Colonic mucosa (tissue), 4 donors: ENCODE measurements around the gene LEMD2. TPM values are rescaled to one million over a fixed set of nuclear protein-coding genes. Genes with fewer than 3 reads are reported as not detected.

Source experiments
- DNase-seq: peaks from one replicate; pipeline ENCODE4 v3.0.0-alpha.2; 2020
- H3K27ac ChIP-seq: fragments of 200-600 bp; one replicate; pipeline ENCODE4 v1.8.0; 2021
- H3K27me3 ChIP-seq: fragments of 200-600 bp; one replicate; pipeline ENCODE4 v1.8.0; 2021
- H3K36me3 ChIP-seq: fragments of 200-600 bp; one replicate; pipeline ENCODE4 v1.8.0; 2021
- H3K4me1 ChIP-seq: fragments of 200-600 bp; one replicate; pipeline ENCODE4 v1.8.0; 2021; ENCODE audit warnings: mild to moderate bottlenecking
- H3K4me3 ChIP-seq: fragments of 200-600 bp; one replicate; pipeline ENCODE4 v1.8.0; 2021
- H3K9ac ChIP-seq, 2 donors: one replicate each; pipeline ENCODE4 v1.7.0; 2013; ENCODE audit warnings: control low read depth in 2 of 2, low read depth in 2 of 2, low read length in 2 of 2
- H3K9me3 ChIP-seq: fragments of 200-600 bp; one replicate; pipeline ENCODE4 v1.8.0; 2021
- intact Hi-C: fragments of 100-400 bp; cut with DNase I; formaldehyde crosslinking; loops from one replicate; pipeline ENCODE4 v1.14.1; 2022
- total RNA-seq, 2 donors: library from RNA; stranded (reverse); fragmentation: NEBNext Ultra II Directional in 1 of 2; extraction: Animal tissue kit (Norgen Biotek cat#: 25700) in 1 of 2; gene quantifications; one replicate each; pipeline ENCODE4 v1.2.1, GENCODE V29; 2021
- TF ChIP-seq, protein P1 (sequence below): fragments of 200-600 bp; IDR thresholded peaks from one replicate; pipeline ENCODE4 v1.8.0; 2022; ENCODE audit warnings: antibody characterized with exemption, mild to moderate bottlenecking
- donor health status: healthy.
- donor health status: DM: no; HTN: no; CAD: no.
- donor health status: DM: no; HTN: no; CAD: no.

The LEMD2 gene
- total RNA-seq, 2 donors from 2014 or later, result 61.6 to 68.1 TPM

- Histone ChIP-seq H3K9ac (peak overlapping the region; percentile 24 to 54), H3K27ac (peak overlapping the region; percentile 19), H3K36me3 (peaks cover 20% of the 10 kb centered on the region), H3K9me3 (no peaks in the 10 kb centered on the region), H3K4me3 (no peak overlapping the region), H3K4me1 (peaks cover 4% of the 10 kb centered on the region), H3K27me3 (no peaks in the 10 kb centered on the region)
- TF ChIP-seq, protein P1, sequence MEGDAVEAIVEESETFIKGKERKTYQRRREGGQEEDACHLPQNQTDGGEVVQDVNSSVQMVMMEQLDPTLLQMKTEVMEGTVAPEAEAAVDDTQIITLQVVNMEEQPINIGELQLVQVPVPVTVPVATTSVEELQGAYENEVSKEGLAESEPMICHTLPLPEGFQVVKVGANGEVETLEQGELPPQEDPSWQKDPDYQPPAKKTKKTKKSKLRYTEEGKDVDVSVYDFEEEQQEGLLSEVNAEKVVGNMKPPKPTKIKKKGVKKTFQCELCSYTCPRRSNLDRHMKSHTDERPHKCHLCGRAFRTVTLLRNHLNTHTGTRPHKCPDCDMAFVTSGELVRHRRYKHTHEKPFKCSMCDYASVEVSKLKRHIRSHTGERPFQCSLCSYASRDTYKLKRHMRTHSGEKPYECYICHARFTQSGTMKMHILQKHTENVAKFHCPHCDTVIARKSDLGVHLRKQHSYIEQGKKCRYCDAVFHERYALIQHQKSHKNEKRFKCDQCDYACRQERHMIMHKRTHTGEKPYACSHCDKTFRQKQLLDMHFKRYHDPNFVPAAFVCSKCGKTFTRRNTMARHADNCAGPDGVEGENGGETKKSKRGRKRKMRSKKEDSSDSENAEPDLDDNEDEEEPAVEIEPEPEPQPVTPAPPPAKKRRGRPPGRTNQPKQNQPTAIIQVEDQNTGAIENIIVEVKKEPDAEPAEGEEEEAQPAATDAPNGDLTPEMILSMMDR, result peak; percentile 98
- peak; percentile 56 for DNase-seq
- intact Hi-C loops, result loop anchor here (2.0 kb wide), 1 partner anchor 255 kb away; no protein-coding TSS in a partner anchor
Measured at GRCh38 chr6:33771146-33772081, 17.5 kb downstream of the LEMD2 start.

DNA sequence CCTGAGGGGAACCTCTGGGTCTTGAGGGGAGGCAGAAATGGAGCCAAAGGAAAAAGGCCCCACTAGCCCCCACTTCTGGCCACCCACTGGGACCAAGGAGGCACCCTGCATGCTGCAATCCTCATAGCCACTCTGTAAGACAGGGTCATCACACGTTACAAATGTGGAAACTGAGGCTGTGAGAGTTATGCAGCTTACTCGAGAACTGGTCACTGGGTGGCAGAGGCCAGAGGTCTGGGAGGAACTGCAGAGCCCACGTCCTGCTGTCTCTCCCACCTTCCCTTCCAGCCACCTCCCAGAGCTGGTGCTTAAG, 18.1 kb downstream of the LEMD2 start:
- H3K4me1 ChIP-seq, result peaks cover 4% of the 10 kb centered on the region
- no peaks in the 10 kb centered on the region for H3K9me3 ChIP-seq
- no peak for DNase-seq
- H3K27me3 ChIP-seq, result no peaks in the 10 kb centered on the region
- H3K36me3 ChIP-seq, result peaks cover 13% of the 10 kb centered on the region
- TF ChIP-seq, protein P1, result no peak
- peak overlapping the region; percentile 7 for H3K27ac ChIP-seq
- intact Hi-C loops, result loop anchor here (2.0 kb wide), 1 partner anchor 256 kb away; no protein-coding TSS in a partner anchor
- H3K4me3 ChIP-seq, result no peak overlapping the region
- H3K9ac ChIP-seq, result peak overlapping the region in 1 of 2 donors; percentile 24

DNA sequence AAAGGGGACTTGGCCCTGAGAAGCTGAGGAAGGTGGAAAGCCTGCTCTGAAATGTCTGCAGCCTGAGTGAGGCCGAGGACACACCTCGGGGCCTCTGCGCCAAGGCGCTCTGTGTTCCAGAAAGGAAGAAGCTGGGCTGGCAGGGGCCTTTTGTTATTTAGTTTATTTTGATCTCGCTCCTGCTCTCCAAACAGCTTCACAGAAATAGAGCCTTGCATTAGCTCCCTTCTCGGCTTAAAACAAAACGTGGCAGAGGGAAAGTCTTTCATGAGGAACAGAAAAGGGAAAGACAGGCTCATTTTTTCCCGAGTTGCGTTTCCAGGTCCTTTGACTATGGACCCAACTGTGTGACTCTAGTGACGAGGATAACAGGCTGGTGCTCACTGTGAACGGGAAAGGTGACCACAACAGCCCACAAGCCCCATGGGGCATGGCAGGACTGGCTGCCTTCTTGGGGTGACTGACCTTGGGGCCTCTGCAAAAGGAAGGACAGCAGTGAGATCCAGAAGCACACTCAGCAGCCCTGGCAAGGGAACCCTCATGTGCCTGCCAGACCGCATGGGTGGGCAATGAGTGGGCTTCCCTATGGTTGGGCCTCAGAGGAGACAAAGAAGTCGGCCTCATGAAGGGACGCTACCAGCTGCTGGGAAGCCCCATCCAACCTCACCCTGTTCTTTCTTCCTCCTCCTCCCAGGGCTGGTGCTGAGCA, 18.7 kb downstream of the LEMD2 start:
- intact Hi-C loops, result loop anchor here (2.0 kb wide), 1 partner anchor 257 kb away; no protein-coding TSS in a partner anchor
- H3K9ac ChIP-seq, result peak overlapping the region in 1 of 2 donors; percentile 24
- TF ChIP-seq, protein P1, result no peak
- H3K27ac ChIP-seq, result no peak overlapping the region
- peaks cover 13% of the 10 kb centered on the region for H3K36me3 ChIP-seq
- H3K27me3 ChIP-seq, result no peaks in the 10 kb centered on the region
- no peak for DNase-seq
- H3K4me1 ChIP-seq, result peaks cover 4% of the 10 kb centered on the region
- H3K4me3 ChIP-seq, result no peak overlapping the region
- no peaks in the 10 kb centered on the region for H3K9me3 ChIP-seq

DNA sequence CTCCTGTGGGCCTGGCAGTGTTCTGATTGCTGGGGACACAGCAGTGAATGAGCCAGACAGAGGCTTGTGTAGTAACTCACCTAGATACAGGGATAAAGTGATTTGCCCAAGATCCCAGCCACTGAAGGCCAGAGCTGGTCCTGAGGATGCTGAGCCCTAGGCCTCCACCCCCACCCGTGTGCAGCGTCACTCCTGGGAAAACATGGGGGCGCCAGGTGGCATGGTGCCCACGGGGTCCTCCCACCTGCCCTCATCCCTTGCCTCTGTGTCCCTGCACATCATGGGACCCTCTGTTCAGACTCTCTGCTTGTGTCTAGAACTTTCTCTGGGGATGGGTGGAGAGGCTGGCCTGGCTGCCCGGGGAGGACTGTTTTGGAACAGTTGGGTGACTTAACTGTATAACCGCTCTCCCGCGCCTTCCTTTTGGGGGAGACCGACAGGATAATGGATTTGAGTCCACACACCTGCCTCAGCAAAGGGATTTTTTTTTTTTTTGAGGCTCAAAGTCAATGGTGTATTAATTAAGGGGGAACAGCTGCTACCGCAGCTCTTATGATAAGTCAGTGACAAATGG, 19.6 kb downstream of the LEMD2 start:
- intact Hi-C loops, result loop anchor here (5.0 kb wide), 1 partner anchor 383 kb away; no protein-coding TSS in a partner anchor
- Histone ChIP-seq H3K4me1 (peaks cover 4% of the 10 kb centered on the region), H3K9ac (no peak overlapping the region), H3K9me3 (no peaks in the 10 kb centered on the region), H3K27me3 (no peaks in the 10 kb centered on the region), H3K4me3 (no peak overlapping the region), H3K36me3 (peaks cover 5% of the 10 kb centered on the region), H3K27ac (no peak overlapping the region)
- TF ChIP-seq, protein P1, result no peak
- no peak for DNase-seq

GRCh38 chr6:33768644-33769120, 20.2 kb downstream of the LEMD2 start:
- H3K27me3 ChIP-seq, result no peaks in the 10 kb centered on the region
- no peak overlapping the region for H3K27ac ChIP-seq
- peaks cover 4% of the 10 kb centered on the region for H3K4me1 ChIP-seq
- no peak overlapping the region for H3K9ac ChIP-seq
- intact Hi-C loops, result loop anchor here (5.0 kb wide), 1 partner anchor 384 kb away; no protein-coding TSS in a partner anchor
- H3K4me3 ChIP-seq, result no peak overlapping the region
- H3K9me3 ChIP-seq, result no peaks in the 10 kb centered on the region
- TF ChIP-seq, protein P1, result peak; percentile 82
- H3K36me3 ChIP-seq, result peaks cover 5% of the 10 kb centered on the region
- DNase-seq, result peak; percentile 87
